ENCODE data around the gene FOXL2. TPM values are rescaled to one million over a fixed set of nuclear protein-coding genes. Genes with fewer than 3 reads are reported as not detected.

The FOXL2 gene
- total RNA-seq, 4 donors from 2014 or later, result not detected

DNA sequence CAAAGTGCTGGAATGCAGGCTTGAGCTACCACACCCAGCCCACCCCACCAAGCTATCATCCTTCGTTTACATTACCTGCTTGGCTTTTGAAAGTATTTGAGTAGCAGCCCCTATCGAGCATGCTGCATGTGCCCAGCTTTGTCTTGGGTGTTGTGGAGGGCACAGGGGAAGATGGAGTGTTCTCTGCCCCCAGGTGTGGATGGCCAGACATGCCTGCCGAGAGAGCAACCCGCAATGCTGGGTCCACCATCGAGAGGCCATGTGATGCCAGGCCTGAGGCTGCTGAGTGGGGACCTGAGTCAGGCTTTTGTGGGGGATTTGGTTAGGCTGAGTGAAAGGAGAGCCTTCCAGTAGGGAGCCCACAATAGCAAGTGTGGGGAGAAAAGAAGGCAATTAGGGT lies 26.0 kb upstream of the FOXL2 start:
- no peaks in the 10 kb centered on the region for H3K9me3 ChIP-seq
- peaks cover 9% of the 10 kb centered on the region for H3K27me3 ChIP-seq
- no peaks in the 10 kb centered on the region for H3K4me1 ChIP-seq
- DNase-seq, result no peak
- H3K36me3 ChIP-seq, result no peaks in the 10 kb centered on the region
- H3K4me3 ChIP-seq, result no peak overlapping the region
- TF ChIP-seq POLR2AphosphoS5 (IDR thresholded peaks at IDR 0.05) (no peak), EP300 (IDR thresholded peaks at IDR 0.05; ENCODE audit: low read depth) (no peak)
- in situ Hi-C loops (cut with MboI; ENCODE audit: low pct_ligation_motif_present in 1 of 4, low pct_unique_long_range_greater_than_20kb in 1 of 4, low sequenced_read_pairs in 3 of 4) (no loop called here), intact Hi-C loops (cut with DNase I; ENCODE audit: low total_unique reads) (no loop called here)
- no peak overlapping the region for H3K27ac ChIP-seq
- 96% methylated on average over 5 of the region's 5 CpGs; no CpG with 5 or more reads in 1 of the 2 donors for WGBS, 2 donors (ENCODE audit: low coverage in 1 of 2)

DNA sequence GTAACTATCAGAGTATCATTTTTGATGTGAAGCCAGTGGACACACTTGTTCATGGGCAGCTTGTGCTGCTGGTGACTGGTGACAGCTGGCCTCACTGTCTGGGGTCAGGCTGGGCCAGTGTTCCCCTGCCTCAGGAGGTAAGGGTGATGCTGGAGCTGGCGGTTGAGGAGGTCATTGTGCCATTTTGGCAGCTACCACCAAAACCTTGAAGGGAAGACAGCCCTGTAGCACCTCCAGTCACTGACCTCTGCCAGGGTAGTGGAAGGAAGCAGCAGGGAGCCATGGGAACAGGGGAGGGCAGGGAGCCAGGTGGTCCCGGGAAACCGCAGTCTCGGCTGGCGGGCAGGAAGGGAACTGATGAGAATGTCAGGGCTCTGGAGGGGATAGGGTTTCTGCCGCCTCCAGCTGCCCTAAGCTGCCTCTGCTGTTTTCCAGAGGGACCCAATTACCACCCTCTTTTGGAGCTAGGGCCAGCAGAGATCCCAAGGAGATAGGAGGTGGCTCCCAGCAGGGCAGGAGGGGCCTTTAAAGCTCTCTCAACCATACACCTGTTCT lies 24.9 kb upstream of the FOXL2 start:
- intact Hi-C loops (cut with DNase I; ENCODE audit: low total_unique reads), result no loop called here
- H3K4me1 ChIP-seq, result no peaks in the 10 kb centered on the region
- no peak overlapping the region for H3K4me3 ChIP-seq
- 60 to 82% methylated on average over 2 to 6 of the region's 6 CpGs for WGBS, 2 donors (ENCODE audit: low coverage in 1 of 2)
- in situ Hi-C loops (cut with MboI; ENCODE audit: low pct_ligation_motif_present in 1 of 4, low pct_unique_long_range_greater_than_20kb in 1 of 4, low sequenced_read_pairs in 3 of 4), result no loop called here
- no peaks in the 10 kb centered on the region for H3K36me3 ChIP-seq
- DNase-seq, result no peak
- no peaks in the 10 kb centered on the region for H3K9me3 ChIP-seq
- TF ChIP-seq CTCF (IDR thresholded peaks at IDR 0.05) (no peak), POLR2AphosphoS5 (IDR thresholded peaks at IDR 0.05) (no peak), EP300 (IDR thresholded peaks at IDR 0.05; ENCODE audit: low read depth) (no peak), POLR2A (IDR thresholded peaks at IDR 0.05) (no peak)
- H3K27me3 ChIP-seq, result peaks cover 9% of the 10 kb centered on the region
- H3K27ac ChIP-seq, result no peak overlapping the region

DNA sequence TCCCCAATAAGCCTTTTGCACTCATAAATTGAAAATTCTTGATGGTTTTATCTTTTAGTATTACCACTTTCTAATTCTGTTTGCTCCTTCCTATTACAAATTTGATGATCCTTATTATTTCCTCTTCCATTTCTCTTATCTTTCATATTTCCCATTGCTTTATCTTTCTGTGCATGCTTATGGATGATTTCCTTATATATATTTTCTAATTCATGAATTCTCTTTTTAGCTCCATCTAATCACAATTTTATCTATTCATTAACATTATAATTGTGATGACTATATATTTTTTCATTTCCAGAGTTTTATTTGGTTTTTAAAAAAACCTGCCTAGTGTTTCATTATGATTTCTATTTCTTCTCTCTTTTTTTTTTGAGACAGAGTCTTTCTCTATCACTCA lies 18.0 kb upstream of the FOXL2 start:
- no peak for TF ChIP-seq POLR2A (IDR thresholded peaks at IDR 0.05)
- TF ChIP-seq EP300 (IDR thresholded peaks at IDR 0.05; ENCODE audit: low read depth), result no peak
- no peak for TF ChIP-seq CTCF (IDR thresholded peaks at IDR 0.05)
- no peak for TF ChIP-seq POLR2AphosphoS5 (IDR thresholded peaks at IDR 0.05)
- no peak for DNase-seq
- Histone ChIP-seq H3K36me3 (no peaks in the 10 kb centered on the region), H3K9me3 (peaks cover 0 to 4% of the 10 kb centered on the region in 2 donors), H3K27ac (no peak overlapping the region), H3K27me3 (peaks cover 59% of the 10 kb centered on the region), H3K4me3 (no peak overlapping the region), H3K4me1 (peaks cover 0 to 5% (median 2%) of the 10 kb centered on the region in 4 donors)
- in situ Hi-C loops (cut with MboI; ENCODE audit: low pct_ligation_motif_present in 1 of 4, low pct_unique_long_range_greater_than_20kb in 1 of 4, low sequenced_read_pairs in 3 of 4) (no loop called here), intact Hi-C loops (cut with DNase I; ENCODE audit: low total_unique reads) (no loop called here)

- DNase-seq, result no peak
- WGBS, 2 donors (ENCODE audit: low coverage in 1 of 2), result 71 to 77% methylated on average over 2 of the region's 2 CpGs
- in situ Hi-C loops (cut with MboI; ENCODE audit: low pct_ligation_motif_present in 1 of 4, low pct_unique_long_range_greater_than_20kb in 1 of 4, low sequenced_read_pairs in 3 of 4), result no loop called here
- peaks cover 0 to 4% of the 10 kb centered on the region in 2 donors for H3K9me3 ChIP-seq
- H3K27ac ChIP-seq, result no peak overlapping the region
- intact Hi-C loops (cut with DNase I; ENCODE audit: low total_unique reads), result no loop called here
- H3K27me3 ChIP-seq, result peaks cover 60% of the 10 kb centered on the region
- H3K4me3 ChIP-seq, result no peak overlapping the region
- no peaks in the 10 kb centered on the region for H3K36me3 ChIP-seq
- TF ChIP-seq POLR2AphosphoS5 (IDR thresholded peaks at IDR 0.05), result no peak
- TF ChIP-seq CTCF (IDR thresholded peaks at IDR 0.05), result no peak
- TF ChIP-seq POLR2A (IDR thresholded peaks at IDR 0.05), result no peak
- no peak for TF ChIP-seq EP300 (IDR thresholded peaks at IDR 0.05; ENCODE audit: low read depth)
- H3K4me1 ChIP-seq, result peaks cover 0 to 5% (median 2%) of the 10 kb centered on the region in 4 donors
Observed at GRCh38 chr3:138964264-138964663, 17.3 kb upstream of the FOXL2 start.
